ENCODE measurements around the gene FCF1.

DNA sequence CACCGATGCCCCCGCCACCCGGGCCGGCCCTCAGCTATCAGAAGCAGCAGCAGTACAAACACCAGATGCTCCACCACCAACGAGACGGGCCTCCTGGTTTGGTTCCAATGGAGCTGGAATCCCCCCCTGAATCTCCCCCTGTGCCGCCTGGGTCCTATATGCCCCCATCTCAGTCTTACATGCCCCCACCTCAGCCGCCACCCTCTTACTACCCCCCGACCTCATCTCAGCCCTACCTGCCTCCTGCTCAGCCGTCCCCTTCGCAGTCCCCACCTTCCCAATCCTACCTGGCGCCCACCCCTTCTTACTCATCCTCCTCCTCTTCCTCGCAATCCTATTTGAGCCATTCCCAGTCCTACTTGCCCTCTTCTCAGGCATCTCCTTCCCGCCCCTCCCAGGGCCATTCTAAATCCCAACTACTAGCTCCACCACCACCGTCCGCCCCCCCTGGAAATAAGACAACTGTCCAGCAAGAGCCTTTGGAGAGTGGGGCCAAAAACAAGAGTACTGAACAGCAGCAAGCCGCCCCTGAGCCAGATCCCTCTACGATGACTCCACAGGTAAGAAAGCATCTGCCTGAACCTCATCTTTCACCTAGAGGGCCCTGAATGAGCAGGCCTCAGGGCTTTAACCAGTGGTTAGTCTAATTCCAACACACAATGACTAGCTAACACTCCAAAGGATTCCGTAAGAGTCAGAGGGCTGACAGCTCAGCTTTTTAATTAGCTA lies 51.0 kb downstream of the FCF1 start:
- TF ChIP-seq, protein P1, sequence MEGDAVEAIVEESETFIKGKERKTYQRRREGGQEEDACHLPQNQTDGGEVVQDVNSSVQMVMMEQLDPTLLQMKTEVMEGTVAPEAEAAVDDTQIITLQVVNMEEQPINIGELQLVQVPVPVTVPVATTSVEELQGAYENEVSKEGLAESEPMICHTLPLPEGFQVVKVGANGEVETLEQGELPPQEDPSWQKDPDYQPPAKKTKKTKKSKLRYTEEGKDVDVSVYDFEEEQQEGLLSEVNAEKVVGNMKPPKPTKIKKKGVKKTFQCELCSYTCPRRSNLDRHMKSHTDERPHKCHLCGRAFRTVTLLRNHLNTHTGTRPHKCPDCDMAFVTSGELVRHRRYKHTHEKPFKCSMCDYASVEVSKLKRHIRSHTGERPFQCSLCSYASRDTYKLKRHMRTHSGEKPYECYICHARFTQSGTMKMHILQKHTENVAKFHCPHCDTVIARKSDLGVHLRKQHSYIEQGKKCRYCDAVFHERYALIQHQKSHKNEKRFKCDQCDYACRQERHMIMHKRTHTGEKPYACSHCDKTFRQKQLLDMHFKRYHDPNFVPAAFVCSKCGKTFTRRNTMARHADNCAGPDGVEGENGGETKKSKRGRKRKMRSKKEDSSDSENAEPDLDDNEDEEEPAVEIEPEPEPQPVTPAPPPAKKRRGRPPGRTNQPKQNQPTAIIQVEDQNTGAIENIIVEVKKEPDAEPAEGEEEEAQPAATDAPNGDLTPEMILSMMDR (IDR thresholded peaks at IDR 0.05) = no peak
- TF ChIP-seq, protein P2, sequence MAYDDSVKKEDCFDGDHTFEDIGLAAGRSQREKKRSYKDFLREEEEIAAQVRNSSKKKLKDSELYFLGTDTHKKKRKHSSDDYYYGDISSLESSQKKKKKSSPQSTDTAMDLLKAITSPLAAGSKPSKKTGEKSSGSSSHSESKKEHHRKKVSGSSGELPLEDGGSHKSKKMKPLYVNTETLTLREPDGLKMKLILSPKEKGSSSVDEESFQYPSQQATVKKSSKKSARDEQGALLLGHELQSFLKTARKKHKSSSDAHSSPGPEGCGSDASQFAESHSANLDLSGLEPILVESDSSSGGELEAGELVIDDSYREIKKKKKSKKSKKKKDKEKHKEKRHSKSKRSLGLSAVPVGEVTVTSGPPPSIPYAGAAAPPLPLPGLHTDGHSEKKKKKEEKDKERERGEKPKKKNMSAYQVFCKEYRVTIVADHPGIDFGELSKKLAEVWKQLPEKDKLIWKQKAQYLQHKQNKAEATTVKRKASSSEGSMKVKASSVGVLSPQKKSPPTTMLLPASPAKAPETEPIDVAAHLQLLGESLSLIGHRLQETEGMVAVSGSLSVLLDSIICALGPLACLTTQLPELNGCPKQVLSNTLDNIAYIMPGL (CRISPR knock-in tag; IDR thresholded peaks at IDR 0.05) = no peak
- TF ChIP-seq, protein P3, sequence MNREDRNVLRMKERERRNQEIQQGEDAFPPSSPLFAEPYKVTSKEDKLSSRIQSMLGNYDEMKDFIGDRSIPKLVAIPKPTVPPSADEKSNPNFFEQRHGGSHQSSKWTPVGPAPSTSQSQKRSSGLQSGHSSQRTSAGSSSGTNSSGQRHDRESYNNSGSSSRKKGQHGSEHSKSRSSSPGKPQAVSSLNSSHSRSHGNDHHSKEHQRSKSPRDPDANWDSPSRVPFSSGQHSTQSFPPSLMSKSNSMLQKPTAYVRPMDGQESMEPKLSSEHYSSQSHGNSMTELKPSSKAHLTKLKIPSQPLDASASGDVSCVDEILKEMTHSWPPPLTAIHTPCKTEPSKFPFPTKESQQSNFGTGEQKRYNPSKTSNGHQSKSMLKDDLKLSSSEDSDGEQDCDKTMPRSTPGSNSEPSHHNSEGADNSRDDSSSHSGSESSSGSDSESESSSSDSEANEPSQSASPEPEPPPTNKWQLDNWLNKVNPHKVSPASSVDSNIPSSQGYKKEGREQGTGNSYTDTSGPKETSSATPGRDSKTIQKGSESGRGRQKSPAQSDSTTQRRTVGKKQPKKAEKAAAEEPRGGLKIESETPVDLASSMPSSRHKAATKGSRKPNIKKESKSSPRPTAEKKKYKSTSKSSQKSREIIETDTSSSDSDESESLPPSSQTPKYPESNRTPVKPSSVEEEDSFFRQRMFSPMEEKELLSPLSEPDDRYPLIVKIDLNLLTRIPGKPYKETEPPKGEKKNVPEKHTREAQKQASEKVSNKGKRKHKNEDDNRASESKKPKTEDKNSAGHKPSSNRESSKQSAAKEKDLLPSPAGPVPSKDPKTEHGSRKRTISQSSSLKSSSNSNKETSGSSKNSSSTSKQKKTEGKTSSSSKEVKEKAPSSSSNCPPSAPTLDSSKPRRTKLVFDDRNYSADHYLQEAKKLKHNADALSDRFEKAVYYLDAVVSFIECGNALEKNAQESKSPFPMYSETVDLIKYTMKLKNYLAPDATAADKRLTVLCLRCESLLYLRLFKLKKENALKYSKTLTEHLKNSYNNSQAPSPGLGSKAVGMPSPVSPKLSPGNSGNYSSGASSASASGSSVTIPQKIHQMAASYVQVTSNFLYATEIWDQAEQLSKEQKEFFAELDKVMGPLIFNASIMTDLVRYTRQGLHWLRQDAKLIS (CRISPR knock-in tag; IDR thresholded peaks at IDR 0.05; ENCODE audit: borderline replicate concordance) = no peak
- TF ChIP-seq TEAD4 (CRISPR knock-in tag; IDR thresholded peaks at IDR 0.05) = no peak
